Mesothelial cell of epicardium (in vitro differentiated cells): ENCODE data around the gene TMPRSS9. TPM values are rescaled to one million over a fixed set of nuclear protein-coding genes. Genes with fewer than 3 reads are reported as not detected.

Experiments
- DNase-seq, 2 experiments: peaks; one replicate each; pipeline ENCODE4 v3.0.0; 2021; ENCODE audit warnings: low spot score in 2 of 2; ENCODE audit not compliant: unreplicated experiment in 2 of 2
- H3K27ac Mint-ChIP-seq: 2 replicates; pipeline ENCODE4 v1.8.0; 2021; ENCODE audit warnings: mixed read lengths
- H3K27me3 Mint-ChIP-seq: 2 replicates; pipeline ENCODE4 v1.8.0; 2021; ENCODE audit warnings: low read depth, mixed read lengths
- H3K36me3 Mint-ChIP-seq: 2 replicates; pipeline ENCODE4 v1.8.0; 2021; ENCODE audit warnings: mixed read lengths
- H3K4me1 Mint-ChIP-seq: 2 replicates; pipeline ENCODE4 v1.8.0; 2021; ENCODE audit warnings: mixed read lengths
- H3K4me3 Mint-ChIP-seq: 2 replicates; pipeline ENCODE4 v1.8.0; 2021; ENCODE audit warnings: mild to moderate bottlenecking, moderate library complexity, mixed read lengths
- H3K9me3 Mint-ChIP-seq: 2 replicates; pipeline ENCODE4 v1.8.0; 2021; ENCODE audit warnings: mixed read lengths
- total RNA-seq: library from RNA; stranded (reverse); gene quantifications from 3 replicates; pipeline ENCODE4 v1.2.1, GENCODE V29; 2021
- TF ChIP-seq, protein P1 (sequence below): fragments of 200-600 bp; sonication (generic); IDR thresholded peaks from one replicate; pipeline ENCODE4 v1.5.0; 2021; ENCODE audit warnings: antibody characterized with exemption; ENCODE audit not compliant: unreplicated experiment

The TMPRSS9 gene
- total RNA-seq, 1 donor from 2014 or later, result 1.4 TPM

DNA sequence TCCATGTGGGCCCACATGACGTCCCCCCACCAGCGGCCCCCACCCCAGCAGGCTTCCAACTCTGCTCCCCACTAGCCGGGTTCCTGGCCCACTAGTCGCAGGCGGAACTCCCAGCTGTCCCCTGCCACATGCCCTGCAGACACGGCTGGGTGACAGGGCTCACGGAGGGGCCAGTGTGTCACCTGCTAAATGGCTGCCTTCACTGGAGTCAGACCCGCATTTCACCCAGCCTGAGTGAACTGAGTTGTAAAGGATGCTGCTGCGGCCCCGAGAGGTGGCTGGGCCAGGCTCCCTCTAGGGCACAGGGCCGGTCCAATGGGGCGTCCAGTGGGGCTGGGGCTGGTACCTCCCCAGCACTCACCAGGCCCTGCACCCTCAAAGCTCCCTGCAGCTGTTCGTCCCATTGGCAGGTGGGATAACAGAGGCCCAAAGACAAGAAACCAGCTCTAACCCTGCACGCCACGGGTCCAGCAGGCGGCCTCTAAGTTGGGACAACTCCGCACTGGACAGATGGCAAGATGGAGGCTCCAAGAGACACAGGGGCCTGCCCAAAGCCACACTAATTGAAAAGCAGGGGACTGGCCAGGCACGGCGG lies 93.5 kb downstream of the TMPRSS9 start:
- no peak overlapping the region for H3K4me3 Mint-ChIP-seq
- H3K36me3 Mint-ChIP-seq, result peaks cover 3% of the 10 kb centered on the region
- H3K27me3 Mint-ChIP-seq, result no peaks in the 10 kb centered on the region
- TF ChIP-seq, protein P1, sequence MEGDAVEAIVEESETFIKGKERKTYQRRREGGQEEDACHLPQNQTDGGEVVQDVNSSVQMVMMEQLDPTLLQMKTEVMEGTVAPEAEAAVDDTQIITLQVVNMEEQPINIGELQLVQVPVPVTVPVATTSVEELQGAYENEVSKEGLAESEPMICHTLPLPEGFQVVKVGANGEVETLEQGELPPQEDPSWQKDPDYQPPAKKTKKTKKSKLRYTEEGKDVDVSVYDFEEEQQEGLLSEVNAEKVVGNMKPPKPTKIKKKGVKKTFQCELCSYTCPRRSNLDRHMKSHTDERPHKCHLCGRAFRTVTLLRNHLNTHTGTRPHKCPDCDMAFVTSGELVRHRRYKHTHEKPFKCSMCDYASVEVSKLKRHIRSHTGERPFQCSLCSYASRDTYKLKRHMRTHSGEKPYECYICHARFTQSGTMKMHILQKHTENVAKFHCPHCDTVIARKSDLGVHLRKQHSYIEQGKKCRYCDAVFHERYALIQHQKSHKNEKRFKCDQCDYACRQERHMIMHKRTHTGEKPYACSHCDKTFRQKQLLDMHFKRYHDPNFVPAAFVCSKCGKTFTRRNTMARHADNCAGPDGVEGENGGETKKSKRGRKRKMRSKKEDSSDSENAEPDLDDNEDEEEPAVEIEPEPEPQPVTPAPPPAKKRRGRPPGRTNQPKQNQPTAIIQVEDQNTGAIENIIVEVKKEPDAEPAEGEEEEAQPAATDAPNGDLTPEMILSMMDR, result no peak
- H3K27ac Mint-ChIP-seq, result peak overlapping the region; percentile 16
- H3K4me1 Mint-ChIP-seq, result peaks cover 13% of the 10 kb centered on the region
- H3K9me3 Mint-ChIP-seq, result no peaks in the 10 kb centered on the region
- DNase-seq, result no peak

DNA sequence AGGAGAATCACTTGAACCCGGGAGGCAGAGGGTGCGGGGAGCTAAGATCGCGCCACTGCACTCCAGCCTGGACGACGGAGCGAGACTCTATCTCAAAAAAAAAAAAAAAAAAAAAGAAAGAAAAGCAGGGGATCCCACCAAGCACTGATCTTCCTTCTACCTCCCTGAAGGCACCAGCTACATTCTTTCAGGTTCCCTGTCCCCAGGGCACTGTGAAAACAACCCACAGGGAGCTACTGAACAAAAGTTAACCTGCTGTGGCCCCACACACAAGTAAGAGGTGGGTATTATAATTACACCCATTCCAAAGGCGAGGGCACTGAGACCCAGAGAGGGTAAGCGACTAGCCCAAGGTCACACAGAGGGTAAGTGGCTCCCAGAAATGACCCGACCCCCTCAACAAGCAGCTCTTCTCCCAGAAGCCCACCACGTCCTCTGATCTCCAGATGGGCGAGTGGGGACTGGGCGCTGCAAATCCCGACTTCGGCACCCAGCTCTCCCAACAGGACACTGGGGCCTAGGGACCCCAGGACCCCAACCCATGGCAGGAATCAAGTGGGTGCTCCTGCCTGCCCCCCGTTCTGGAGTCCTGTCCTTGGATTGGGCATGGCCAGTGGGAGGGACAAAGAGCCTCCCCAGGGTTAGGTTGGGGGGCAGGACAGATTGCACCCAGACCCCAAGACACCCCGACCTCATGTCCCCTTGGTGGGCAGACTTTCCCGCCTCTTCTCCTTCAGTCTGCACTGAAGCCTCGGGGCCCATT lies 94.3 kb downstream of the TMPRSS9 start:
- DNase-seq, result no peak
- TF ChIP-seq, protein P1, result no peak
- Mint-ChIP-seq H3K9me3 (no peaks in the 10 kb centered on the region), H3K27ac (peak overlapping the region; percentile 86), H3K27me3 (no peaks in the 10 kb centered on the region), H3K36me3 (peaks cover 3% of the 10 kb centered on the region), H3K4me3 (peak overlapping the region; percentile 85), H3K4me1 (peaks cover 13% of the 10 kb centered on the region)

DNA sequence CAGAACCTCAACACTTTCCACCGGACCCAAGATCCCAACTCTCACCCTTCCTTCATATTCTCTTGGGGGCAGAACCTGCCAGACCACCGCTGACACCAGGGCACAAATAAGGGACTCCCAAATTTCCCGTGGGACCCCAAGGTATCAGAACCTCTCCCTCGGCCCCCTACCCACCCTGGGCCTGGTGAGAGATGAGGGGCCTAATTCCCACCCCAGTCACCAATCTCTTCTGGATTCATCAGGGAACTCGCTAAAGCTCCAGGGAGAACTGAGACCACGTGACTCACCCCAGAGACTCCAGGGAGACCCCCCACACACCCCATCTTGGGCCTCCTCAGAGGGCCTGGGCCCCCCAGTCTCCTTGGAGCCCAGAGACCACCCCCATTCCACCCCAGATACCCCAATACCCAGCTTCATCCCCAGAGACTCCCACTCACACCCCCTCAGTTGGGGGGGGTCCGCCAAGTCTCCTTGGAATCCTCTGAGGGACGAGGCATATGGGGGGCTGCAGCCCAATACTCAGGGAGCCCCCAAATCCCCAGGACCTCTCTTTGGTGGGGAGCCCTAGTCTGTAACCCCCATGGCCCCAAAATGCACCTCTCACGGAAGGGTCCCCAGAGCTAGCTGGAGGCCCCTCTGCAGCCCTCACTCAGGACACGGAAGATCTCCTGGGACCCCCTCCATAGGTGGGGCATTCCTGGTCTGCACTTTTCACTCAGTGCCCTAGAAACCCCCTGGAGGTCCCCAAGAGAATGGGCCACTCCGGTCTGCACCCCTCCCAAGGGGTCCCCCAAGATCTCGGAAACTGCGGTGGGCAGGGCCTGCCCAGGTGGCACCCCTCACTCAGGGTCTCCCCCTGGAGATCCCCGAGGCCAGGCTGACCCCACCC lies 95.1 kb downstream of the TMPRSS9 start:
- Mint-ChIP-seq H3K27ac (peak overlapping the region; percentile 86), H3K4me3 (peak overlapping the region; percentile 85), H3K27me3 (no peaks in the 10 kb centered on the region), H3K36me3 (peaks cover under 1% of the 10 kb centered on the region), H3K9me3 (no peaks in the 10 kb centered on the region), H3K4me1 (peaks cover 13% of the 10 kb centered on the region)
- TF ChIP-seq, protein P1, result no peak
- no peak for DNase-seq

DNA sequence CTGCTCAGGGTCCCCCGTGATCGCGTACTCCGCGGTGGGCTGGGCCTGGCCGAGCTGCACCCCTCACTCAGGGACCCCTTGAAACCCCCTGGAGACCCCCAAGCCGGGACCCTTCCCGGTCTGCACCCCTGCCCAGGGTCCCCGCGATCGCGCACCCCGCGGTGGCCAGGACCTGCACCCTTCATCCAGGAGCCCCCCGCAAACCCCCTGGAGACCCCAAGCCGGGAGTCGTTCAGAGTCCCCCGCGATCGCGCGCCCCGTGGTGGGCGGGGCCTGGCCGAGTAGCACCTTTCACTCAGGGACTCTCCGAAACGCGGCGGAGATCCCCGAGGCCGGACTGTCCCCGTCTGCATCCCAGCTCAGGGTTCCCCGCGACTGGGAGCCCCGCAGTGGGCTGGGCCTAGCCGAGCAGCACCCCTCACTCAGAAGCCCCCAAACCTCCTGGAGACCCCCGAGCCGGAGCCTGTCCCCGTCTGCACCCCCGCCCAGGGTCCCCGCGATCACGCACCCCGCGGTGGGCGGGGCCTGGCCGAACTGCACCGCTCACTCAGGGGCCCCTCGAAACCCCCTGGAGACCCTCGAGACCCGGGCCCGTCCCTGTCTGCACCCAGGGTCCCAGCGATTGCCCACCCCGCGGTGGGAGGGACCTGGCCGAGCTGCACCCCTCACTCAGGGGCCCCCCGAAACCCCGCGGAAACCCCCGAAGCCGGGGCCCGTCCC lies 95.9 kb downstream of the TMPRSS9 start:
- H3K9me3 Mint-ChIP-seq, result no peaks in the 10 kb centered on the region
- DNase-seq, result peak in 1 of 2 experiments; percentile 54
- H3K4me3 Mint-ChIP-seq, result peak overlapping the region; percentile 85
- peak overlapping the region; percentile 56 for H3K27ac Mint-ChIP-seq
- TF ChIP-seq, protein P1, result no peak
- no peaks in the 10 kb centered on the region for H3K36me3 Mint-ChIP-seq
- peaks cover 14% of the 10 kb centered on the region for H3K4me1 Mint-ChIP-seq
- H3K27me3 Mint-ChIP-seq, result no peaks in the 10 kb centered on the region

DNA sequence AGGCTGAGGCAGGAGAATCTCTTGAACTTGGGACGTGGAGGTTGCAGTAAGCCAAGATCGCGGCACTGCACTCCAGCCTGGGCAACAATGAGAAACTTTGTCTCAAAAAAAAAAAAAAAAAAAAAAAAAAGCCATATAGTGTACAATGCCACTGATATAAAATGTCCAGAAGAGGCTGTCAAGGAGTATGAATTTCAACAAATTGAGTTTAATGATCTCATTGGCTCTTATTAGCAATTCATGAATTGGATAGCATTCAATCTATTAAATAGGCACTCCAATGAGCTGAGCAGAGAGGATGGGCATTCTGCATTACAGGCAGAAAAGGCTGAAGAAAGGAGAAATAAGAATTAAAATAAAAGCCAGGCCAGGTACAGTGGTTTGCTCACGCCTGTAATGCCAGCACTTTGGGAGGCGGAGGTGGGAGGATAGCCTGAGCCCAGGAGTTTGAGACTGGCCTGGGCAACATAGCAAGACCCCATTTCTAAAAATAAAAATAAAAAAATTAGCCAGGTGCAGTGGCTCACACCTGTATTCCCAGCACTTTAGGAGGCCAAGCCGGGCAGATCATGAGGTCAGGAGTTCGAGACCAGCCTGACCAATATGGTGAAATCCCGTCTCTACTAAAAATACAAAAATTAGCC lies 97.5 kb downstream of the TMPRSS9 start:
- H3K27ac Mint-ChIP-seq, result peak overlapping the region; percentile 97
- no peaks in the 10 kb centered on the region for H3K9me3 Mint-ChIP-seq
- H3K4me3 Mint-ChIP-seq, result peak overlapping the region; percentile 75
- no peaks in the 10 kb centered on the region for H3K27me3 Mint-ChIP-seq
- TF ChIP-seq, protein P1, result no peak
- H3K4me1 Mint-ChIP-seq, result peaks cover 20% of the 10 kb centered on the region
- H3K36me3 Mint-ChIP-seq, result no peaks in the 10 kb centered on the region
- DNase-seq, result no peak
